Measurements from ENCODE around the gene RASSF10. TPM values are rescaled to one million over a fixed set of nuclear protein-coding genes. Genes with fewer than 3 reads are reported as not detected.

The RASSF10 gene
- total RNA-seq, 2 donors from 2014 or later: not detected

- H3K9me3 ChIP-seq (ENCODE audit: control insufficient read depth, low read length, poor library complexity, severe bottlenecking): no peaks in the 10 kb centered on the region
- Mint-ChIP-seq H3K27me3 (peaks cover 47% of the 10 kb centered on the region), H3K4me3 (no peak overlapping the region), H3K36me3 (ENCODE audit: low read depth) (no peaks in the 10 kb centered on the region), H3K27ac (no peak overlapping the region), H3K4me1 (no peaks in the 10 kb centered on the region)
- DNase-seq (no peak), ATAC-seq (no peak)
Measured at GRCh38 chr11:12979928-12980689, 29.0 kb upstream of the RASSF10 start.

- H3K9me3 ChIP-seq (ENCODE audit: control insufficient read depth, low read length, poor library complexity, severe bottlenecking): no peaks in the 10 kb centered on the region
- DNase-seq: no peak
- Mint-ChIP-seq H3K36me3 (ENCODE audit: low read depth) (no peaks in the 10 kb centered on the region), H3K27ac (no peak overlapping the region), H3K27me3 (peaks cover 58% of the 10 kb centered on the region), H3K4me1 (no peaks in the 10 kb centered on the region), H3K4me3 (no peak overlapping the region)
- ATAC-seq: no peak
Measured at GRCh38 chr11:12981676-12982522, 27.2 kb upstream of the RASSF10 start.

- ATAC-seq (no peak), DNase-seq (no peak)
- Mint-ChIP-seq H3K4me3 (no peak overlapping the region), H3K4me1 (no peaks in the 10 kb centered on the region), H3K27ac (no peak overlapping the region), H3K27me3 (peaks cover 58% of the 10 kb centered on the region), H3K36me3 (ENCODE audit: low read depth) (no peaks in the 10 kb centered on the region)
- H3K9me3 ChIP-seq (ENCODE audit: control insufficient read depth, low read length, poor library complexity, severe bottlenecking): no peaks in the 10 kb centered on the region
Measured at GRCh38 chr11:12983336-12983735, 25.8 kb upstream of the RASSF10 start.

- no peaks in the 10 kb centered on the region for H3K4me1 Mint-ChIP-seq
- ATAC-seq (no peak), DNase-seq (no peak)
- no peak overlapping the region for H3K4me3 Mint-ChIP-seq
- H3K9me3 ChIP-seq (ENCODE audit: control insufficient read depth, low read length, poor library complexity, severe bottlenecking): no peaks in the 10 kb centered on the region
- no peaks in the 10 kb centered on the region for H3K36me3 Mint-ChIP-seq (ENCODE audit: low read depth)
- peaks cover 54% of the 10 kb centered on the region for H3K27me3 Mint-ChIP-seq
- H3K27ac Mint-ChIP-seq: no peak overlapping the region
Measured at GRCh38 chr11:12986194-12986898, 22.8 kb upstream of the RASSF10 start.

- Mint-ChIP-seq H3K4me1 (no peaks in the 10 kb centered on the region), H3K27ac (no peak overlapping the region), H3K4me3 (no peak overlapping the region), H3K36me3 (ENCODE audit: low read depth) (no peaks in the 10 kb centered on the region), H3K27me3 (peaks cover 40% of the 10 kb centered on the region)
- ATAC-seq (no peak), DNase-seq (no peak)
- H3K9me3 ChIP-seq (ENCODE audit: control insufficient read depth, low read length, poor library complexity, severe bottlenecking): no peaks in the 10 kb centered on the region
Measured at GRCh38 chr11:12989428-12990161, 19.5 kb upstream of the RASSF10 start.

- H3K36me3 Mint-ChIP-seq (ENCODE audit: low read depth): no peaks in the 10 kb centered on the region
- DNase-seq: no peak
- H3K4me1 Mint-ChIP-seq: no peaks in the 10 kb centered on the region
- ATAC-seq: no peak
- H3K4me3 Mint-ChIP-seq: no peak overlapping the region
- H3K9me3 ChIP-seq (ENCODE audit: control insufficient read depth, low read length, poor library complexity, severe bottlenecking): no peaks in the 10 kb centered on the region
- H3K27me3 Mint-ChIP-seq: peaks cover 35% of the 10 kb centered on the region
- H3K27ac Mint-ChIP-seq: no peak overlapping the region
Measured at GRCh38 chr11:12990162-12990480, 19.0 kb upstream of the RASSF10 start.

- ATAC-seq: no peak
- no peaks in the 10 kb centered on the region for H3K9me3 ChIP-seq (ENCODE audit: control insufficient read depth, low read length, poor library complexity, severe bottlenecking)
- Mint-ChIP-seq H3K27me3 (peaks cover 24% of the 10 kb centered on the region), H3K4me3 (no peak overlapping the region), H3K27ac (no peak overlapping the region), H3K36me3 (ENCODE audit: low read depth) (no peaks in the 10 kb centered on the region), H3K4me1 (no peaks in the 10 kb centered on the region)
- DNase-seq: no peak
Measured at GRCh38 chr11:12991426-12991825, 17.7 kb upstream of the RASSF10 start.

GRCh38 chr11:12993626-12994025 is 15.5 kb upstream of the RASSF10 start:
- DNase-seq: no peak
- H3K27me3 Mint-ChIP-seq: peaks cover 25% of the 10 kb centered on the region
- H3K36me3 Mint-ChIP-seq (ENCODE audit: low read depth): no peaks in the 10 kb centered on the region
- H3K9me3 ChIP-seq (ENCODE audit: control insufficient read depth, low read length, poor library complexity, severe bottlenecking): no peaks in the 10 kb centered on the region
- H3K4me1 Mint-ChIP-seq: no peaks in the 10 kb centered on the region
- no peak overlapping the region for H3K4me3 Mint-ChIP-seq
- no peak for ATAC-seq
- no peak overlapping the region for H3K27ac Mint-ChIP-seq

GRCh38 chr11:12994476-12994875 is 14.6 kb upstream of the RASSF10 start:
- H3K27me3 Mint-ChIP-seq: peaks cover 24% of the 10 kb centered on the region

GRCh38 chr11:12995188-12995587 is 13.9 kb upstream of the RASSF10 start:
- Mint-ChIP-seq H3K4me1 (no peaks in the 10 kb centered on the region), H3K27ac (no peak overlapping the region), H3K27me3 (peaks cover 23% of the 10 kb centered on the region), H3K36me3 (ENCODE audit: low read depth) (no peaks in the 10 kb centered on the region), H3K4me3 (no peak overlapping the region)
- DNase-seq (no peak), ATAC-seq (no peak)
- no peaks in the 10 kb centered on the region for H3K9me3 ChIP-seq (ENCODE audit: control insufficient read depth, low read length, poor library complexity, severe bottlenecking)

More at GRCh38 chr11:12994476-12994875, 14.6 kb upstream of the RASSF10 start:
- H3K4me3 Mint-ChIP-seq: no peak overlapping the region
- no peak overlapping the region for H3K27ac Mint-ChIP-seq
- ATAC-seq (no peak), DNase-seq (no peak)
- no peaks in the 10 kb centered on the region for H3K9me3 ChIP-seq (ENCODE audit: control insufficient read depth, low read length, poor library complexity, severe bottlenecking)
- H3K36me3 Mint-ChIP-seq (ENCODE audit: low read depth): no peaks in the 10 kb centered on the region
- no peaks in the 10 kb centered on the region for H3K4me1 Mint-ChIP-seq

GRCh38 chr11:12995823-12996222 is 13.3 kb upstream of the RASSF10 start:
- DNase-seq (no peak), ATAC-seq (no peak)
- Mint-ChIP-seq H3K27me3 (peaks cover 29% of the 10 kb centered on the region), H3K4me3 (no peak overlapping the region), H3K27ac (no peak overlapping the region), H3K36me3 (ENCODE audit: low read depth) (no peaks in the 10 kb centered on the region), H3K4me1 (no peaks in the 10 kb centered on the region)
- H3K9me3 ChIP-seq (ENCODE audit: control insufficient read depth, low read length, poor library complexity, severe bottlenecking): no peaks in the 10 kb centered on the region

GRCh38 chr11:12997168-12997567 is 11.9 kb upstream of the RASSF10 start:
- no peaks in the 10 kb centered on the region for H3K4me1 Mint-ChIP-seq
- H3K27ac Mint-ChIP-seq: no peak overlapping the region
- no peak overlapping the region for H3K4me3 Mint-ChIP-seq
- peaks cover 37% of the 10 kb centered on the region for H3K27me3 Mint-ChIP-seq
- no peaks in the 10 kb centered on the region for H3K36me3 Mint-ChIP-seq (ENCODE audit: low read depth)
- DNase-seq (no peak), ATAC-seq (no peak)
- no peaks in the 10 kb centered on the region for H3K9me3 ChIP-seq (ENCODE audit: control insufficient read depth, low read length, poor library complexity, severe bottlenecking)

GRCh38 chr11:12998336-12998735 is 10.8 kb upstream of the RASSF10 start:
- no peak for ATAC-seq
- no peaks in the 10 kb centered on the region for H3K4me1 Mint-ChIP-seq

More at GRCh38 chr11:12998336-12998735, 10.8 kb upstream of the RASSF10 start:
- H3K36me3 Mint-ChIP-seq (ENCODE audit: low read depth): no peaks in the 10 kb centered on the region
- no peak overlapping the region for H3K4me3 Mint-ChIP-seq
- peaks cover 44% of the 10 kb centered on the region for H3K27me3 Mint-ChIP-seq
- no peaks in the 10 kb centered on the region for H3K9me3 ChIP-seq (ENCODE audit: control insufficient read depth, low read length, poor library complexity, severe bottlenecking)
- no peak for DNase-seq
- H3K27ac Mint-ChIP-seq: no peak overlapping the region

Measured in T-helper 17 cell (primary cell).